Limb (tissue), 2 donors: ENCODE measurements around the gene COBL.
A peak's percentile ranks its signal among the peaks of the same experiment; 100 is the strongest.
"Not testable (repeated sequence)": the region's sequence is repeated elsewhere in the genome, so short reads cannot be mapped to it uniquely, and the experiment has no call there.

ENCODE experiments used
- DNase-seq, 2 donors: peaks; one replicate each; pipeline ENCODE4 v3.0.0-alpha.2; 2016; ENCODE audit errors: extremely low spot score in 2 of 2

The COBL gene

GRCh38 chr7:51208125-51208524 is 108.5 kb downstream of the COBL start:
- not testable (repeated sequence) for DNase-seq

GRCh38 chr7:51198654-51199053 is 118.0 kb downstream of the COBL start:
- DNase-seq: no peak

GRCh38 chr7:51190969-51191368 is 125.6 kb downstream of the COBL start:
- no peak for DNase-seq

- no peak for DNase-seq
Measured at GRCh38 chr7:51189777-51190176, 126.8 kb downstream of the COBL start.

GRCh38 chr7:51188987-51189386 is 127.6 kb downstream of the COBL start:
- no peak for DNase-seq

GRCh38 chr7:51187941-51188340 is 128.7 kb downstream of the COBL start:
- DNase-seq: peak in 1 of 2 donors; percentile 46

- DNase-seq: no peak
Measured at GRCh38 chr7:51186531-51186930, 130.1 kb downstream of the COBL start.

- DNase-seq: no peak
Measured at GRCh38 chr7:51182636-51183166, 133.9 kb downstream of the COBL start.

GRCh38 chr7:51180092-51180491 is 136.5 kb downstream of the COBL start:
- no peak for DNase-seq

GRCh38 chr7:51175992-51176388 is 140.6 kb downstream of the COBL start:
- no peak for DNase-seq

- no peak for DNase-seq
Measured at GRCh38 chr7:51175316-51175991, 141.2 kb downstream of the COBL start.

- no peak for DNase-seq
Measured at GRCh38 chr7:51165337-51165736, 151.3 kb downstream of the COBL start.

- DNase-seq: peak; percentile 85 to 86
Measured at GRCh38 chr7:51162724-51163329, 153.8 kb downstream of the COBL start.

- no peak for DNase-seq
Measured at GRCh38 chr7:51161937-51162336, 154.7 kb downstream of the COBL start.

GRCh38 chr7:51160990-51161615 is 155.5 kb downstream of the COBL start:
- DNase-seq: peak; percentile 82 to 87

GRCh38 chr7:51160411-51160810 is 156.2 kb downstream of the COBL start:
- DNase-seq: no peak

GRCh38 chr7:51158742-51159445 is 157.7 kb downstream of the COBL start:
- DNase-seq: peak in 1 of 2 donors; percentile 37

GRCh38 chr7:51158211-51158610 is 158.4 kb downstream of the COBL start:
- DNase-seq: no peak

- DNase-seq: no peak
Measured at GRCh38 chr7:51154201-51154600, 162.4 kb downstream of the COBL start.

GRCh38 chr7:51152706-51153200 is 163.9 kb downstream of the COBL start:
- DNase-seq: no peak

GRCh38 chr7:51151455-51151854 is 165.2 kb downstream of the COBL start:
- DNase-seq: no peak

GRCh38 chr7:51150193-51150592 is 166.4 kb downstream of the COBL start:
- DNase-seq: no peak
